Panc1 (cell line): Measurements from ENCODE around the gene INPP4B. TPM values are rescaled to one million over a fixed set of nuclear protein-coding genes. Genes with fewer than 3 reads are reported as not detected.

Experiments
- ATAC-seq: fragments of 200-7000 bp; cut with Tn5 transposase; 2 replicates; pipeline ENCODE4 v1.9.1; 2020; ENCODE audit warnings: mild to moderate bottlenecking, moderate library complexity
- BruUV-seq: library from RNA; stranded (reverse); fragments of 400-500 nt; replicated peaks from 2 replicates; lab custom pipeline; 2021; lab: Mats Ljungman, UMichigan
- CTCF ChIA-PET: fragments of 300-600 bp; sonication (Branson Sonifier 250); formaldehyde crosslinking; loops from one replicate; lab custom pipeline; 2022; ENCODE audit warnings: antibody characterized with exemption; lab: Charles Lee
- POLR2A ChIA-PET: fragments of 300-600 bp; sonication (Branson Sonifier 250); formaldehyde crosslinking; loops from one replicate; lab custom pipeline; 2022; ENCODE audit warnings: antibody characterized with exemption; lab: Charles Lee
- DNase-seq: peaks from one replicate; pipeline ENCODE4 v3.0.0-alpha.2; 2010; ENCODE audit warnings: low read depth, low spot score
- H3K27ac ChIP-seq: 2 replicates; pipeline ENCODE4 v1.5.1; 2011; ENCODE audit warnings: mild to moderate bottlenecking, low read length, inconsistent platforms
- H3K27me3 ChIP-seq: fragments of 200-500 bp; sonication (Bioruptor generic); 2 replicates; pipeline ENCODE4 v1.6.0; 2014; ENCODE audit warnings: low read length, inconsistent platforms; ENCODE audit not compliant: control insufficient read depth, insufficient read depth
- H3K36me3 ChIP-seq: fragments of 200-500 bp; sonication (Bioruptor generic); 2 replicates; pipeline ENCODE4 v1.5.1; 2014; ENCODE audit warnings: inconsistent platforms, mild to moderate bottlenecking, low read length, moderate library complexity; ENCODE audit not compliant: control insufficient read depth, insufficient read depth
- H3K4me1 ChIP-seq: 2 replicates; pipeline ENCODE4 v1.5.1; 2011; ENCODE audit warnings: inconsistent platforms, mild to moderate bottlenecking, low read length, moderate library complexity; ENCODE audit not compliant: control insufficient read depth, insufficient read depth
- H3K4me3 ChIP-seq, 2 experiments: 2 replicates each; pipeline ENCODE4 v1.5.1; 2011 to 2012; ENCODE audit warnings: low read depth in 2 of 2, low read length in 2 of 2, mild to moderate bottlenecking in 2 of 2, inconsistent platforms in 1 of 2, moderate library complexity in 1 of 2
- H3K9me3 ChIP-seq: fragments of 200-500 bp; sonication (Bioruptor generic); 2 replicates; pipeline ENCODE4 v1.5.1; 2014; ENCODE audit warnings: low read depth, mild to moderate bottlenecking, inconsistent platforms, low read length, moderate library complexity; ENCODE audit not compliant: control insufficient read depth, insufficient read depth
- CTCF ChIP-seq: fragments of 450-650 bp; IDR thresholded peaks from 2 replicates; pipeline ENCODE4 v1.5.1; 2017; ENCODE audit warnings: mild to moderate bottlenecking
- POLR2AphosphoS5 ChIP-seq: IDR thresholded peaks from 2 replicates; pipeline ENCODE4 v1.6.1; 2012; ENCODE audit warnings: mild to moderate bottlenecking, low read depth, low read length, moderate library complexity
- REST ChIP-seq, 2 experiments: IDR thresholded peaks; 2 replicates each; pipeline ENCODE4 v1.6.1; 2011 to 2012; ENCODE audit warnings: low read depth in 2 of 2, control low read depth in 1 of 2, low read length in 1 of 2, mild to moderate bottlenecking in 1 of 2, moderate library complexity in 1 of 2; ENCODE audit not compliant: insufficient read depth in 1 of 2
- SIN3A ChIP-seq: IDR thresholded peaks from 2 replicates; pipeline ENCODE4 v1.6.1; 2012; ENCODE audit warnings: low read depth, mild to moderate bottlenecking, low read length, moderate library complexity, borderline replicate concordance; ENCODE audit not compliant: insufficient read depth
- TCF7L2 ChIP-seq: IDR thresholded peaks from 2 replicates; pipeline ENCODE4 v1.6.1; 2011; ENCODE audit warnings: mild to moderate bottlenecking, low read depth, low read length, inconsistent platforms
- in situ Hi-C: cut with HindIII; loops from 2 replicates; pipeline ENCODE4 v1.10.0; 2016; ENCODE audit warnings: low sequenced_read_pairs, low pct_unique_long_range_greater_than_20kb
- intact Hi-C: fragments of 100-400 bp; cut with micrococcal nuclease; formaldehyde crosslinking; loops from one replicate; pipeline ENCODE4 v1.10.0; 2022; ENCODE audit not compliant: unreplicated experiment
- total RNA-seq: library from RNA; stranded (reverse); gene quantifications from one replicate; pipeline ENCODE4 v1.2.1, GENCODE V29; 2021; ENCODE audit not compliant: unreplicated experiment

The INPP4B gene
- total RNA-seq, 1 experiment from 2014 or later, result 4.5 TPM

GRCh38 chr4:142130666-142131065 lies 715.4 kb downstream of the INPP4B start:
- TF ChIP-seq SIN3A, result no peak
- Histone ChIP-seq H3K36me3 (no peaks in the 10 kb centered on the region), H3K27ac (no peak overlapping the region), H3K27me3 (no peaks in the 10 kb centered on the region), H3K9me3 (no peaks in the 10 kb centered on the region), H3K4me3 (no peak overlapping the region), H3K4me1 (no peaks in the 10 kb centered on the region)
- intact Hi-C loops, result no loop called here
- no TSS peak for BruUV-seq
- in situ Hi-C loops, result no loop called here
- POLR2A ChIA-PET, result no interaction called here
- ATAC-seq (no peak), DNase-seq (no peak)
- CTCF ChIA-PET, result no interaction called here

- no peaks in the 10 kb centered on the region for H3K9me3 ChIP-seq
- ChIA-PET CTCF (no interaction called here), POLR2A (no interaction called here)
- intact Hi-C loops (loop anchor here (5.0 to 10.0 kb wide), 2 partner anchors 217 to 585 kb away; no protein-coding TSS in a partner anchor), in situ Hi-C loops (no loop called here)
- H3K27me3 ChIP-seq, result no peaks in the 10 kb centered on the region
- no peaks in the 10 kb centered on the region for H3K36me3 ChIP-seq
- no TSS peak for BruUV-seq
- DNase-seq (no peak), ATAC-seq (no peak)
- H3K4me1 ChIP-seq, result no peaks in the 10 kb centered on the region
- no peak overlapping the region for H3K4me3 ChIP-seq
- no peak for TF ChIP-seq POLR2AphosphoS5
- no peak for TF ChIP-seq CTCF
- TF ChIP-seq SIN3A, result no peak
- no peak for TF ChIP-seq REST (IDR thresholded peaks at IDR 0.05; ENCODE audit: insufficient read depth in 1 of 2, low read depth in 2 of 2, low read length in 1 of 2)
- no peak for TF ChIP-seq TCF7L2
- no peak overlapping the region for H3K27ac ChIP-seq
Measured at GRCh38 chr4:142129931-142130330, 716.2 kb downstream of the INPP4B start.

GRCh38 chr4:142129473-142129872 lies 716.6 kb downstream of the INPP4B start:
- Histone ChIP-seq H3K36me3 (no peaks in the 10 kb centered on the region), H3K27ac (no peak overlapping the region), H3K4me3 (no peak overlapping the region), H3K4me1 (no peaks in the 10 kb centered on the region), H3K9me3 (no peaks in the 10 kb centered on the region), H3K27me3 (no peaks in the 10 kb centered on the region)
- ATAC-seq (no peak), DNase-seq (no peak)
- in situ Hi-C loops (no loop called here), intact Hi-C loops (loop anchor here (5.0 to 10.0 kb wide), 2 partner anchors 218 to 585 kb away; no protein-coding TSS in a partner anchor)
- ChIA-PET CTCF (no interaction called here), POLR2A (no interaction called here)
- BruUV-seq, result no TSS peak
- TF ChIP-seq REST (IDR thresholded peaks at IDR 0.05; ENCODE audit: insufficient read depth in 1 of 2, low read depth in 2 of 2, low read length in 1 of 2), result no peak
- TF ChIP-seq TCF7L2, result no peak
- no peak for TF ChIP-seq POLR2AphosphoS5
- no peak for TF ChIP-seq SIN3A
- TF ChIP-seq CTCF, result no peak
